ENCODE data around the gene TMEM30B. TPM values are rescaled to one million over a fixed set of nuclear protein-coding genes. Genes with fewer than 3 reads are reported as not detected.

Gene TMEM30B
- total and polyA plus RNA-seq, 2 of the 4 experiments (the other 2 are of a cell fraction), result 0.03 TPM; not detected in 1

GRCh38 chr14:61268812-61269211 lies 12.3 kb downstream of the TMEM30B start:
- no CpG with 5 or more reads among the region's 1 CpG for WGBS, 2 experiments (ENCODE audit: extremely low coverage in 2 of 2, insufficient read length in 1 of 2)
- no peak overlapping the region for H2AK5ac ChIP-seq (ENCODE audit: low read depth, low read length)
- H4K20me1 ChIP-seq (ENCODE audit: insufficient read depth, low read length), result no peaks in the 10 kb centered on the region
- CTCF ChIA-PET, result interaction anchor here (0.5 to 1.2 kb wide), 4 partner anchors 13 to 644 kb away, joined by 3 to 4 read pairs (median 4); no protein-coding TSS in a partner anchor
- no peak overlapping the region for H3K9ac ChIP-seq (ENCODE audit: low read depth, low read length)
- H3K9me1 ChIP-seq (ENCODE audit: insufficient read depth, low read length), result no peaks in the 10 kb centered on the region; the same call in 1 of the 2 replicates
- TF ChIP-seq CEBPB (IDR thresholded peaks at IDR 0.05; ENCODE audit: low read depth, low read length) (no peak), CHD1 (IDR thresholded peaks at IDR 0.05; ENCODE audit: low read depth, low read length) (no peak), POLR2A (IDR thresholded peaks at IDR 0.05; ENCODE audit: low read depth, low read length) (no peak), FOS (IDR thresholded peaks at IDR 0.05; ENCODE audit: low read depth, low read length) (no peak), MAZ (IDR thresholded peaks at IDR 0.05; ENCODE audit: borderline replicate concordance, low read depth, low read length) (no peak), CTCF (conservative IDR thresholded peaks at IDR 0.05; ENCODE audit: low read depth, low read length) (no peak), BHLHE40 (IDR thresholded peaks at IDR 0.05; ENCODE audit: low read depth, low read length) (no peak), SMC3 (IDR thresholded peaks at IDR 0.05; ENCODE audit: low read depth, low read length) (no peak), RFX5 (IDR thresholded peaks at IDR 0.05; ENCODE audit: low read depth, low read length) (no peak), RAD21 (IDR thresholded peaks at IDR 0.05; ENCODE audit: low read length) (no peak), USF2 (IDR thresholded peaks at IDR 0.05; ENCODE audit: low read depth, low read length) (no peak), NFE2L2 (IDR thresholded peaks at IDR 0.05; ENCODE audit: low read depth, low read length) (no peak)
- H2BK15ac ChIP-seq (ENCODE audit: low read depth, low read length), result no peak overlapping the region
- H2AFZ ChIP-seq (replicated peaks; ENCODE audit: low read length, poor library complexity), result no peak overlapping the region
- no peaks in the 10 kb centered on the region for H3K9me3 ChIP-seq (ENCODE audit: control insufficient read depth, insufficient read depth, low read length)
- intact Hi-C loops (cut with micrococcal nuclease), result loop anchor here (1.0 kb wide), 1 partner anchor 17 kb away; no protein-coding TSS in a partner anchor
- ATAC-seq (ENCODE audit: low read depth), result no peak
- BruUV-seq (replicated peaks), result no TSS peak
- H2BK20ac ChIP-seq (ENCODE audit: low read depth, low read length), result no peak overlapping the region
- POLR2A ChIA-PET (ENCODE audit: unreplicated experiment), result no interaction called here
- dilution Hi-C loops (cut with HindIII; ENCODE audit: low sequenced_read_pairs, unreplicated experiment), result no loop called here
- no peak overlapping the region for H4K8ac ChIP-seq (ENCODE audit: low read depth in 2 of 2, low read length in 2 of 2)
- peak; percentile 35 for DNase-seq
- H4K91ac ChIP-seq (ENCODE audit: insufficient read depth, low read depth, low read length), result no peak overlapping the region
- no peak overlapping the region for H3K14ac ChIP-seq (replicated peaks; ENCODE audit: low read depth, low read length)
- no peaks in the 10 kb centered on the region; the same call in 1 of the 2 replicates for H3K27me3 ChIP-seq (ENCODE audit: control insufficient read depth, insufficient read depth, low read length)
- no peak overlapping the region for H3K4ac ChIP-seq (ENCODE audit: low read depth, low read length)
- no peak overlapping the region for H3K23ac ChIP-seq (ENCODE audit: low read depth, low read length)
- H2BK5ac ChIP-seq (ENCODE audit: low read depth, low read length, poor library complexity, severe bottlenecking), result no peak overlapping the region
- no peak overlapping the region for H3K56ac ChIP-seq (ENCODE audit: extremely low read depth, insufficient read depth, low read length)
- no peak overlapping the region for H3K18ac ChIP-seq (ENCODE audit: low read depth, low read length)
- H3K79me1 ChIP-seq (ENCODE audit: low read depth in 1 of 2, low read length in 2 of 2), result no peaks in the 10 kb centered on the region
- no peak overlapping the region for H2BK120ac ChIP-seq (ENCODE audit: low read depth, low read length)
- H3K4me1 ChIP-seq (ENCODE audit: control insufficient read depth, insufficient read depth, low read length), result peaks cover 8% of the 10 kb centered on the region
- no peak overlapping the region for H3K4me2 ChIP-seq (ENCODE audit: low read depth, low read length)
- H2AK9ac ChIP-seq (replicated peaks; ENCODE audit: low read depth, low read length, poor library complexity), result no peak overlapping the region
- no peaks in the 10 kb centered on the region for H3K36me3 ChIP-seq (ENCODE audit: control insufficient read depth, insufficient read depth, low read length)
- H3K4me3 ChIP-seq (ENCODE audit: insufficient read depth, low read depth, low read length), result no peak overlapping the region
- no peak overlapping the region for H3K27ac ChIP-seq (ENCODE audit: insufficient read depth, low read length)
- in situ Hi-C loops (cut with MboI; ENCODE audit: low sequenced_read_pairs), result no loop called here
- H4K5ac ChIP-seq (ENCODE audit: low read depth, low read length), result no peak overlapping the region

All from IMR-90 (cell line).